HepG2 (cell line): ENCODE results near the gene HMX1. TPM values are rescaled to one million over a fixed set of nuclear protein-coding genes. Genes with fewer than 3 reads are reported as not detected.

Experiments used
- ATAC-seq: fragments of 200-7000 bp; cut with Tn5 transposase; 3 replicates; pipeline ENCODE4 v1.9.1; 2020; ENCODE audit warnings: mild to moderate bottlenecking, moderate library complexity
- BruUV-seq: library from RNA; stranded (reverse); fragments of 400-500 nt; replicated peaks from 2 replicates; lab custom pipeline; 2021; lab: Mats Ljungman, UMichigan
- CTCF ChIA-PET: fragments of 300-600 bp; formaldehyde crosslinking; extraction: SDS; loops from one replicate; lab custom pipeline; 2021; ENCODE audit warnings: low total read pairs, inconsistent platforms, low intra/inter-chr PET ratio; lab: Yijun Ruan, JAX
- POLR2A ChIA-PET: fragments of 350-600 bp; sonication (Branson Sonifier 250); formaldehyde crosslinking; loops from one replicate; lab custom pipeline; 2020; ENCODE audit warnings: antibody characterized with exemption, inconsistent platforms; lab: Yijun Ruan, JAX
- DNase-seq: peaks from one replicate; pipeline ENCODE4 v3.0.0-alpha.2; 2015; ENCODE audit warnings: low spot score
- FAIRE-seq: peaks from 3 replicates; lab custom pipeline; 2011; peaks lifted over from hg19 to GRCh38; lab: Jason Lieb, UNC
- H2AFZ ChIP-seq: one replicate; pipeline ENCODE4 v1.6.1; 2011; ENCODE audit warnings: low read length, inconsistent platforms
- H3K27ac ChIP-seq: fragments of 300-600 bp; 3 replicates; pipeline ENCODE4 v1.8.0; 2011; ENCODE audit warnings: mixed run types, mild to moderate bottlenecking, mixed read lengths, low read length, inconsistent platforms; ENCODE audit not compliant: insufficient read depth; ENCODE audit errors: extremely low read length
- H3K27me3 ChIP-seq, 2 experiments: fragments of 200-600 bp in 1 of 2; 2 replicates in 1 of 2; 3 replicates in 1 of 2; pipeline versions ENCODE4 v1.6.0 to v1.8.0; 2011; ENCODE audit warnings: low read length in 2 of 2, mild to moderate bottlenecking in 2 of 2, moderate library complexity in 2 of 2, inconsistent platforms in 1 of 2; ENCODE audit not compliant: insufficient read depth in 2 of 2, control insufficient read depth in 1 of 2
- H3K36me3 ChIP-seq, 2 experiments: fragments of 200-600 bp in 1 of 2; replicated peaks in 1 of 2; 2 replicates in 1 of 2; 3 replicates in 1 of 2; pipeline versions ENCODE4 v1.5.1 to v1.8.0; 2011; ENCODE audit warnings: low read length in 2 of 2, inconsistent platforms in 1 of 2; ENCODE audit not compliant: insufficient read depth in 2 of 2, control insufficient read depth in 1 of 2
- H3K4me1 ChIP-seq: 2 replicates; pipeline ENCODE4 v1.5.1; 2012; ENCODE audit warnings: low read length, inconsistent platforms; ENCODE audit not compliant: insufficient read depth
- H3K4me2 ChIP-seq: 2 replicates; pipeline ENCODE4 v1.6.0; 2011; ENCODE audit warnings: low read depth, low read length, inconsistent platforms
- H3K4me3 ChIP-seq, 3 experiments: fragments of 200-600 bp in 1 of 3; sonication (generic), shearing (Covaris generic) in 1 of 3; replicated peaks in 1 of 3; 2 replicates each; pipeline ENCODE4 v1.5.1; 2011 to 2016; ENCODE audit warnings: low read length in 3 of 3, inconsistent platforms in 2 of 3, low read depth in 2 of 3, mild to moderate bottlenecking in 2 of 3, control low read depth in 1 of 3, mixed read lengths in 1 of 3; ENCODE audit not compliant: insufficient read depth in 1 of 3
- H3K79me2 ChIP-seq: one replicate; pipeline ENCODE4 v1.6.1; 2011; ENCODE audit warnings: low read length, inconsistent platforms; ENCODE audit not compliant: insufficient read depth
- H3K9ac ChIP-seq: 2 replicates; pipeline ENCODE4 v1.6.0; 2011; ENCODE audit warnings: mild to moderate bottlenecking, low read depth, low read length, inconsistent platforms; ENCODE audit not compliant: insufficient read depth
- H3K9me3 ChIP-seq: 2 replicates; pipeline ENCODE4 v1.5.1; 2012; ENCODE audit warnings: mild to moderate bottlenecking, low read length
- H4K20me1 ChIP-seq: 2 replicates; pipeline ENCODE4 v1.6.0; 2011; ENCODE audit warnings: inconsistent platforms, mild to moderate bottlenecking, low read length, moderate library complexity; ENCODE audit not compliant: insufficient read depth
- ELF1 ChIP-seq: sonication (generic); formaldehyde crosslinking; IDR thresholded peaks from 2 replicates; pipeline ENCODE4 v1.4.0; 2020; ENCODE audit warnings: missing genetic modification reagents
- FOXO4 ChIP-seq: sonication (generic); formaldehyde crosslinking; conservative IDR thresholded peaks from 2 replicates; pipeline ENCODE4 v1.8.1; 2023; ENCODE audit warnings: missing genetic modification reagents
- NFKBIZ ChIP-seq: IDR thresholded peaks from 2 replicates; pipeline ENCODE4 v1.6.1; 2018; ENCODE audit warnings: missing genetic modification reagents, missing compliant biosample characterization
- PHF5A ChIP-seq: IDR thresholded peaks from one replicate; pipeline ENCODE4 v1.6.1; 2018; ENCODE audit warnings: low read depth, missing genetic modification reagents; ENCODE audit not compliant: unreplicated experiment
- SP1 ChIP-seq, 2 experiments: fragments of 450-650 bp in 1 of 2; sonication (generic) in 1 of 2; formaldehyde crosslinking in 1 of 2; IDR thresholded peaks; 2 replicates each; pipeline versions ENCODE4 v1.4.0 to v1.6.1; 2016 to 2020; ENCODE audit warnings: missing genetic modification reagents in 1 of 2
- SYNCRIP ChIP-seq: fragments of 200-400 bp; formaldehyde crosslinking; IDR thresholded peaks from 2 replicates; pipeline ENCODE4 v1.6.1; 2018; ENCODE audit warnings: mild to moderate bottlenecking, low read depth, low read length; ENCODE audit not compliant: insufficient read depth
- TBP ChIP-seq: sonication (generic); formaldehyde crosslinking; IDR thresholded peaks from 2 replicates; pipeline ENCODE4 v1.5.0; 2020; ENCODE audit warnings: missing genetic modification reagents
- TGIF2 ChIP-seq: IDR thresholded peaks from 2 replicates; pipeline ENCODE4 v1.6.1; 2016; ENCODE audit warnings: control low read depth, missing compliant biosample characterization
- ZBTB21 ChIP-seq: sonication (generic); formaldehyde crosslinking; IDR thresholded peaks from 2 replicates; pipeline ENCODE4 v1.4.0; 2020; ENCODE audit warnings: missing genetic modification reagents
- ZNF550 ChIP-seq: sonication (generic); formaldehyde crosslinking; IDR thresholded peaks from 2 replicates; pipeline ENCODE4 v1.4.0; 2020; ENCODE audit warnings: mild to moderate bottlenecking, missing genetic modification reagents, borderline replicate concordance
- ZNF615 ChIP-seq: sonication (generic); formaldehyde crosslinking; IDR thresholded peaks from 2 replicates; pipeline ENCODE4 v1.5.0; 2020; ENCODE audit warnings: mild to moderate bottlenecking, missing genetic modification reagents, borderline replicate concordance
- ZNF678 ChIP-seq: sonication (generic); formaldehyde crosslinking; IDR thresholded peaks from 2 replicates; pipeline ENCODE4 v1.4.0; 2020; ENCODE audit warnings: mild to moderate bottlenecking, missing genetic modification reagents
- WGBS: methylation state at CpG from one replicate; pipeline ENCODE4 v1.1.6; 2017; ENCODE audit warnings: low lambda C conversion rate; 5-methylcytosine and 5-hydroxymethylcytosine counted together
- in situ Hi-C: cut with HindIII; loops from 2 replicates; pipeline ENCODE4 v1.10.0; 2017; ENCODE audit warnings: low pct_unique_long_range_greater_than_20kb; ENCODE audit not compliant: extremely low pct_ligation_motif_present
- intact Hi-C: fragments of 100-400 bp; cut with micrococcal nuclease; formaldehyde crosslinking; loops from one replicate; pipeline ENCODE4 v1.10.0; 2022; ENCODE audit not compliant: unreplicated experiment
- polyA plus RNA-seq, 8 experiments: library from polyadenylated mRNA; depleted of rRNA in 3 of 8; stranded (reverse) in 7 of 8; unstranded in 1 of 8; fragments of >200 nt; fragmentation: Illumina TruSeq in 4 of 8; extraction: Trizol in 4 of 8; gene quantifications; 2 replicates each; pipeline versions ENCODE4 v1.2.1 to v1.2.3, GENCODE V29; 2011 to 2016; ENCODE audit warnings: low read depth in 4 of 8, missing spikeins in 1 of 8, mixed read lengths in 1 of 8; ENCODE audit not compliant: insufficient read depth in 1 of 8
- total RNA-seq, 5 experiments: library from RNA; depleted of rRNA; stranded (reverse); fragments of >200 nt; fragmentation: Illumina TruSeq; extraction: Trizol; gene quantifications; 2 replicates each; pipeline ENCODE4 v1.2.3, GENCODE V29; 2016; ENCODE audit warnings: low read depth in 1 of 5
- TF ChIP-seq, protein P1 (sequence below): sonication (generic); formaldehyde crosslinking; IDR thresholded peaks from 2 replicates; pipeline ENCODE4 v1.4.0; 2020; ENCODE audit warnings: missing genetic modification reagents
- TF ChIP-seq, protein P2 (sequence below): sonication (generic); formaldehyde crosslinking; IDR thresholded peaks from 2 replicates; pipeline ENCODE4 v1.4.0; 2020; ENCODE audit warnings: missing genetic modification reagents
- TF ChIP-seq, protein P3 (sequence below): sonication (generic); formaldehyde crosslinking; IDR thresholded peaks from 2 replicates; pipeline ENCODE4 v1.4.0; 2020; ENCODE audit warnings: missing genetic modification reagents
- TF ChIP-seq, protein P4 (sequence below): sonication (generic); formaldehyde crosslinking; IDR thresholded peaks from 2 replicates; pipeline ENCODE4 v1.4.0; 2020; ENCODE audit warnings: low read depth, mild to moderate bottlenecking, missing genetic modification reagents

Gene HMX1
- total and polyA plus RNA-seq, 2 of the 13 experiments (the other 11 are each of a cell fraction or from before 2014, with no cell fraction given), result not detected

GRCh38 chr4:8920969-8921368 lies 49.3 kb upstream of the HMX1 start:
- H3K4me2 ChIP-seq, result no peak overlapping the region
- CTCF ChIA-PET, result no interaction called here
- POLR2A ChIA-PET, result no interaction called here
- no TSS peak for BruUV-seq
- H3K4me1 ChIP-seq, result no peaks in the 10 kb centered on the region
- H3K36me3 ChIP-seq, result no peaks in the 10 kb centered on the region
- 0 out of 2 replicates have a peak, but pooled peaks cover 3% of the 10 kb centered on the region for H4K20me1 ChIP-seq
- no peak overlapping the region for H3K27ac ChIP-seq
- DNase-seq (no peak), FAIRE-seq (no peak), ATAC-seq (no peak)
- in situ Hi-C loops, result no loop called here
- intact Hi-C loops, result no loop called here
- WGBS, result 10% methylated on average over 7 of the region's 10 CpGs
- peaks cover 1 to 5% of the 10 kb centered on the region in 2 experiments; a peak in 3 of 5 replicates for H3K27me3 ChIP-seq
- no peaks in the 10 kb centered on the region for H3K9me3 ChIP-seq
- H3K4me3 ChIP-seq, result no peak overlapping the region
- no peaks in the 10 kb centered on the region for H3K79me2 ChIP-seq
- no peak overlapping the region for H2AFZ ChIP-seq
- no peak overlapping the region for H3K9ac ChIP-seq
- TF ChIP-seq FOXO4 (CRISPR knock-in tag) (no peak), SP1 (IDR thresholded peaks at IDR 0.05) (no peak), SP1 (CRISPR knock-in tag; IDR thresholded peaks at IDR 0.05) (no peak), ZNF550 (CRISPR knock-in tag) (no peak), ZBTB21 (CRISPR knock-in tag) (no peak), TBP (CRISPR knock-in tag) (no peak), SYNCRIP (no peak), NFKBIZ (no peak), TGIF2 (no peak), ZNF615 (CRISPR knock-in tag) (no peak), ZNF678 (CRISPR knock-in tag) (no peak), ELF1 (CRISPR knock-in tag) (no peak), PHF5A (no peak)
- TF ChIP-seq, protein P1, sequence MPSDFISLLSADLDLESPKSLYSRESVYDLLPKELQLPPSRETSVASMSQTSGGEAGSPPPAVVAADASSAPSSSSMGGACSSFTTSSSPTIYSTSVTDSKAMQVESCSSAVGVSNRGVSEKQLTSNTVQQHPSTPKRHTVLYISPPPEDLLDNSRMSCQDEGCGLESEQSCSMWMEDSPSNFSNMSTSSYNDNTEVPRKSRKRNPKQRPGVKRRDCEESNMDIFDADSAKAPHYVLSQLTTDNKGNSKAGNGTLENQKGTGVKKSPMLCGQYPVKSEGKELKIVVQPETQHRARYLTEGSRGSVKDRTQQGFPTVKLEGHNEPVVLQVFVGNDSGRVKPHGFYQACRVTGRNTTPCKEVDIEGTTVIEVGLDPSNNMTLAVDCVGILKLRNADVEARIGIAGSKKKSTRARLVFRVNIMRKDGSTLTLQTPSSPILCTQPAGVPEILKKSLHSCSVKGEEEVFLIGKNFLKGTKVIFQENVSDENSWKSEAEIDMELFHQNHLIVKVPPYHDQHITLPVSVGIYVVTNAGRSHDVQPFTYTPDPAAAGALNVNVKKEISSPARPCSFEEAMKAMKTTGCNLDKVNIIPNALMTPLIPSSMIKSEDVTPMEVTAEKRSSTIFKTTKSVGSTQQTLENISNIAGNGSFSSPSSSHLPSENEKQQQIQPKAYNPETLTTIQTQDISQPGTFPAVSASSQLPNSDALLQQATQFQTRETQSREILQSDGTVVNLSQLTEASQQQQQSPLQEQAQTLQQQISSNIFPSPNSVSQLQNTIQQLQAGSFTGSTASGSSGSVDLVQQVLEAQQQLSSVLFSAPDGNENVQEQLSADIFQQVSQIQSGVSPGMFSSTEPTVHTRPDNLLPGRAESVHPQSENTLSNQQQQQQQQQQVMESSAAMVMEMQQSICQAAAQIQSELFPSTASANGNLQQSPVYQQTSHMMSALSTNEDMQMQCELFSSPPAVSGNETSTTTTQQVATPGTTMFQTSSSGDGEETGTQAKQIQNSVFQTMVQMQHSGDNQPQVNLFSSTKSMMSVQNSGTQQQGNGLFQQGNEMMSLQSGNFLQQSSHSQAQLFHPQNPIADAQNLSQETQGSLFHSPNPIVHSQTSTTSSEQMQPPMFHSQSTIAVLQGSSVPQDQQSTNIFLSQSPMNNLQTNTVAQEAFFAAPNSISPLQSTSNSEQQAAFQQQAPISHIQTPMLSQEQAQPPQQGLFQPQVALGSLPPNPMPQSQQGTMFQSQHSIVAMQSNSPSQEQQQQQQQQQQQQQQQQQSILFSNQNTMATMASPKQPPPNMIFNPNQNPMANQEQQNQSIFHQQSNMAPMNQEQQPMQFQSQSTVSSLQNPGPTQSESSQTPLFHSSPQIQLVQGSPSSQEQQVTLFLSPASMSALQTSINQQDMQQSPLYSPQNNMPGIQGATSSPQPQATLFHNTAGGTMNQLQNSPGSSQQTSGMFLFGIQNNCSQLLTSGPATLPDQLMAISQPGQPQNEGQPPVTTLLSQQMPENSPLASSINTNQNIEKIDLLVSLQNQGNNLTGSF (CRISPR knock-in tag), result no peak
- TF ChIP-seq, protein P2, sequence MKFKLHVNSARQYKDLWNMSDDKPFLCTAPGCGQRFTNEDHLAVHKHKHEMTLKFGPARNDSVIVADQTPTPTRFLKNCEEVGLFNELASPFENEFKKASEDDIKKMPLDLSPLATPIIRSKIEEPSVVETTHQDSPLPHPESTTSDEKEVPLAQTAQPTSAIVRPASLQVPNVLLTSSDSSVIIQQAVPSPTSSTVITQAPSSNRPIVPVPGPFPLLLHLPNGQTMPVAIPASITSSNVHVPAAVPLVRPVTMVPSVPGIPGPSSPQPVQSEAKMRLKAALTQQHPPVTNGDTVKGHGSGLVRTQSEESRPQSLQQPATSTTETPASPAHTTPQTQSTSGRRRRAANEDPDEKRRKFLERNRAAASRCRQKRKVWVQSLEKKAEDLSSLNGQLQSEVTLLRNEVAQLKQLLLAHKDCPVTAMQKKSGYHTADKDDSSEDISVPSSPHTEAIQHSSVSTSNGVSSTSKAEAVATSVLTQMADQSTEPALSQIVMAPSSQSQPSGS, result no peak
- TF ChIP-seq, protein P3, sequence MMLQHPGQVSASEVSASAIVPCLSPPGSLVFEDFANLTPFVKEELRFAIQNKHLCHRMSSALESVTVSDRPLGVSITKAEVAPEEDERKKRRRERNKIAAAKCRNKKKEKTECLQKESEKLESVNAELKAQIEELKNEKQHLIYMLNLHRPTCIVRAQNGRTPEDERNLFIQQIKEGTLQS (CRISPR knock-in tag), result no peak
- TF ChIP-seq, protein P4, sequence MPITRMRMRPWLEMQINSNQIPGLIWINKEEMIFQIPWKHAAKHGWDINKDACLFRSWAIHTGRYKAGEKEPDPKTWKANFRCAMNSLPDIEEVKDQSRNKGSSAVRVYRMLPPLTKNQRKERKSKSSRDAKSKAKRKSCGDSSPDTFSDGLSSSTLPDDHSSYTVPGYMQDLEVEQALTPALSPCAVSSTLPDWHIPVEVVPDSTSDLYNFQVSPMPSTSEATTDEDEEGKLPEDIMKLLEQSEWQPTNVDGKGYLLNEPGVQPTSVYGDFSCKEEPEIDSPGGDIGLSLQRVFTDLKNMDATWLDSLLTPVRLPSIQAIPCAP (CRISPR knock-in tag), result no peak
